ENCODE measurements around the gene NYAP2.

NYAP2 gene

DNA sequence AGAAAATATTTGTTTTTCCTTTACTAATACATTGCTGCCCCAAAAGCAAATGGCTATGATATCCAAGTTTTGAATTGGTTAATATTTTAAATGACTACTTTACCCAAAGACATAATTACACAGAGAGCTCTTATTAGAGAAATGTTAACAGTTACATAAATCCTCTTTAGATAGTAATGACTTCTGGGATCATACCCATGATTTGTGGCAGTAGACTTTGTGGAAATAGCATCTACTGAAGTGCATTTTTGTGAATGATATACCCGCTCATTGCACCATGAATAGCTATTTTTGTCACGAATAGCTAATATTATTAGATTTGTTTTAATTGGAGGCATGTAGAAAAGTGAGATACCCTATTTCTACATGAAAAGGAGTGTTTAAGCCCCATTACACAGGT lies 15.8 kb downstream of the NYAP2 start:
- TF ChIP-seq, protein P1, sequence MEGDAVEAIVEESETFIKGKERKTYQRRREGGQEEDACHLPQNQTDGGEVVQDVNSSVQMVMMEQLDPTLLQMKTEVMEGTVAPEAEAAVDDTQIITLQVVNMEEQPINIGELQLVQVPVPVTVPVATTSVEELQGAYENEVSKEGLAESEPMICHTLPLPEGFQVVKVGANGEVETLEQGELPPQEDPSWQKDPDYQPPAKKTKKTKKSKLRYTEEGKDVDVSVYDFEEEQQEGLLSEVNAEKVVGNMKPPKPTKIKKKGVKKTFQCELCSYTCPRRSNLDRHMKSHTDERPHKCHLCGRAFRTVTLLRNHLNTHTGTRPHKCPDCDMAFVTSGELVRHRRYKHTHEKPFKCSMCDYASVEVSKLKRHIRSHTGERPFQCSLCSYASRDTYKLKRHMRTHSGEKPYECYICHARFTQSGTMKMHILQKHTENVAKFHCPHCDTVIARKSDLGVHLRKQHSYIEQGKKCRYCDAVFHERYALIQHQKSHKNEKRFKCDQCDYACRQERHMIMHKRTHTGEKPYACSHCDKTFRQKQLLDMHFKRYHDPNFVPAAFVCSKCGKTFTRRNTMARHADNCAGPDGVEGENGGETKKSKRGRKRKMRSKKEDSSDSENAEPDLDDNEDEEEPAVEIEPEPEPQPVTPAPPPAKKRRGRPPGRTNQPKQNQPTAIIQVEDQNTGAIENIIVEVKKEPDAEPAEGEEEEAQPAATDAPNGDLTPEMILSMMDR (IDR thresholded peaks at IDR 0.05; ENCODE audit: low read depth, low read length): no peak

GRCh38 chr2:225415792-225416191 lies 16.3 kb downstream of the NYAP2 start:
- no peak overlapping the region for H3K4me3 ChIP-seq (ENCODE audit: low read depth, low read length)
- DNase-seq: no peak
- TF ChIP-seq, protein P1 (IDR thresholded peaks at IDR 0.05; ENCODE audit: low read depth, low read length): no peak
- H3K27me3 ChIP-seq (ENCODE audit: insufficient read depth, low read depth, severe bottlenecking): no peaks in the 10 kb centered on the region
- H3K27ac ChIP-seq: no peak overlapping the region
- no peaks in the 10 kb centered on the region for H3K9me3 ChIP-seq (ENCODE audit: severe bottlenecking)
- no peaks in the 10 kb centered on the region for H3K36me3 ChIP-seq

More for the DNA sequence above, 15.8 kb downstream of the NYAP2 start:
- Histone ChIP-seq H3K9me3 (ENCODE audit: severe bottlenecking) (no peaks in the 10 kb centered on the region), H3K36me3 (no peaks in the 10 kb centered on the region), H3K27ac (no peak overlapping the region), H3K27me3 (ENCODE audit: insufficient read depth, low read depth, severe bottlenecking) (no peaks in the 10 kb centered on the region), H3K4me3 (ENCODE audit: low read depth, low read length) (no peak overlapping the region)
- no peak for DNase-seq

- Histone ChIP-seq H3K4me3 (ENCODE audit: low read depth, low read length) (no peak overlapping the region), H3K27me3 (ENCODE audit: insufficient read depth, low read depth, severe bottlenecking) (no peaks in the 10 kb centered on the region), H3K36me3 (no peaks in the 10 kb centered on the region), H3K9me3 (ENCODE audit: severe bottlenecking) (no peaks in the 10 kb centered on the region), H3K27ac (no peak overlapping the region)
- no peak for DNase-seq
- TF ChIP-seq, protein P1 (IDR thresholded peaks at IDR 0.05; ENCODE audit: low read depth, low read length): no peak
These were observed 17.3 kb downstream of the NYAP2 start for GRCh38 chr2:225416616-225417367.

- H3K4me3 ChIP-seq (ENCODE audit: low read depth, low read length): no peak overlapping the region
- no peak for DNase-seq
- H3K27me3 ChIP-seq (ENCODE audit: insufficient read depth, low read depth, severe bottlenecking): no peaks in the 10 kb centered on the region
- H3K9me3 ChIP-seq (ENCODE audit: severe bottlenecking): no peaks in the 10 kb centered on the region
- TF ChIP-seq, protein P1 (IDR thresholded peaks at IDR 0.05; ENCODE audit: low read depth, low read length): no peak
- H3K27ac ChIP-seq: no peak overlapping the region
- no peaks in the 10 kb centered on the region for H3K36me3 ChIP-seq
These were observed 19.5 kb downstream of the NYAP2 start for GRCh38 chr2:225419033-225419432.

- no peak overlapping the region for H3K4me3 ChIP-seq (ENCODE audit: low read depth, low read length)
- H3K27me3 ChIP-seq (ENCODE audit: insufficient read depth, low read depth, severe bottlenecking): no peaks in the 10 kb centered on the region
- DNase-seq: no peak
- no peak overlapping the region for H3K27ac ChIP-seq
- H3K9me3 ChIP-seq (ENCODE audit: severe bottlenecking): no peaks in the 10 kb centered on the region
- TF ChIP-seq, protein P1 (IDR thresholded peaks at IDR 0.05; ENCODE audit: low read depth, low read length): no peak
- H3K36me3 ChIP-seq: no peaks in the 10 kb centered on the region
These were observed 22.6 kb downstream of the NYAP2 start for GRCh38 chr2:225422145-225422544.

- no peaks in the 10 kb centered on the region for H3K36me3 ChIP-seq
- DNase-seq: no peak
- TF ChIP-seq, protein P1 (IDR thresholded peaks at IDR 0.05; ENCODE audit: low read depth, low read length): no peak
- no peak overlapping the region for H3K4me3 ChIP-seq (ENCODE audit: low read depth, low read length)
- no peaks in the 10 kb centered on the region for H3K27me3 ChIP-seq (ENCODE audit: insufficient read depth, low read depth, severe bottlenecking)
- H3K27ac ChIP-seq: no peak overlapping the region
- H3K9me3 ChIP-seq (ENCODE audit: severe bottlenecking): no peaks in the 10 kb centered on the region
These were observed 25.8 kb downstream of the NYAP2 start for GRCh38 chr2:225425284-225425683.
